ENCODE data around the gene CCNY. TPM values are rescaled to one million over a fixed set of nuclear protein-coding genes. Genes with fewer than 3 reads are reported as not detected.

The CCNY gene
- total RNA-seq, 1 donor, result 53.3 TPM

GRCh38 chr10:35545878-35546590, 209.7 kb downstream of the CCNY start:
- DNase-seq (ENCODE audit: low read depth in 2 of 3, low spot score in 2 of 3), result no peak

- DNase-seq (ENCODE audit: low read depth in 2 of 3, low spot score in 2 of 3), result no peak
These were observed 210.5 kb downstream of the CCNY start for GRCh38 chr10:35546824-35547225.

GRCh38 chr10:35552650-35553342, 216.5 kb downstream of the CCNY start:
- no peak for DNase-seq (ENCODE audit: low read depth in 2 of 3, low spot score in 2 of 3)

- no peak for DNase-seq (ENCODE audit: low read depth in 2 of 3, low spot score in 2 of 3)
These were observed 217.7 kb downstream of the CCNY start for GRCh38 chr10:35554036-35554435.

GRCh38 chr10:35554461-35555056, 218.2 kb downstream of the CCNY start:
- no peak for DNase-seq (ENCODE audit: low read depth in 2 of 3, low spot score in 2 of 3)

- no peak for DNase-seq (ENCODE audit: low read depth in 2 of 3, low spot score in 2 of 3)
These were observed 219.9 kb downstream of the CCNY start for GRCh38 chr10:35555962-35556930.

- no peak for DNase-seq (ENCODE audit: low read depth in 2 of 3, low spot score in 2 of 3)
These were observed 222.0 kb downstream of the CCNY start for GRCh38 chr10:35558276-35558675.

- no peak for DNase-seq (ENCODE audit: low read depth in 2 of 3, low spot score in 2 of 3)
These were observed 223.1 kb downstream of the CCNY start for GRCh38 chr10:35559416-35559815.

- DNase-seq (ENCODE audit: low read depth in 2 of 3, low spot score in 2 of 3), result no peak
These were observed 225.4 kb downstream of the CCNY start for GRCh38 chr10:35561715-35562114.

- DNase-seq (ENCODE audit: low read depth in 2 of 3, low spot score in 2 of 3), result no peak
These were observed 226.1 kb downstream of the CCNY start for GRCh38 chr10:35562427-35562826.

GRCh38 chr10:35563261-35563891, 227.1 kb downstream of the CCNY start:
- DNase-seq (ENCODE audit: low read depth in 2 of 3, low spot score in 2 of 3), result peak; percentile 13 to 66 (median 60)

- DNase-seq (ENCODE audit: low read depth in 2 of 3, low spot score in 2 of 3), result peak in 2 of 3 donors; percentile 62 to 70
These were observed 228.1 kb downstream of the CCNY start for GRCh38 chr10:35564341-35564968.

- DNase-seq (ENCODE audit: low read depth in 2 of 3, low spot score in 2 of 3), result no peak
These were observed 229.3 kb downstream of the CCNY start for GRCh38 chr10:35565602-35566081.

GRCh38 chr10:35567951-35568350, 231.6 kb downstream of the CCNY start:
- DNase-seq (ENCODE audit: low read depth in 2 of 3, low spot score in 2 of 3), result no peak

GRCh38 chr10:35568483-35569015, 232.2 kb downstream of the CCNY start:
- DNase-seq (ENCODE audit: low read depth in 2 of 3, low spot score in 2 of 3), result no peak

GRCh38 chr10:35569111-35569707, 232.9 kb downstream of the CCNY start:
- no peak for DNase-seq (ENCODE audit: low read depth in 2 of 3, low spot score in 2 of 3)

- DNase-seq (ENCODE audit: low read depth in 2 of 3, low spot score in 2 of 3), result no peak
These were observed 233.5 kb downstream of the CCNY start for GRCh38 chr10:35569836-35570235.

GRCh38 chr10:35570397-35570796, 234.1 kb downstream of the CCNY start:
- DNase-seq (ENCODE audit: low read depth in 2 of 3, low spot score in 2 of 3), result no peak

- DNase-seq (ENCODE audit: low read depth in 2 of 3, low spot score in 2 of 3), result no peak
These were observed 236.3 kb downstream of the CCNY start for GRCh38 chr10:35572583-35572982.
